Measurements from ENCODE around the gene DDX41. TPM values are rescaled to one million over a fixed set of nuclear protein-coding genes. Genes with fewer than 3 reads are reported as not detected.
"Not testable (repeated sequence)": the region's sequence is repeated elsewhere in the genome, so short reads cannot be mapped to it uniquely, and the experiment has no call there.

Gene DDX41
- 153 and 185 TPM in 2 replicates for total RNA-seq (2014; rRNA removed)
- polyA plus RNA-seq (2012) = 307 TPM

DNA sequence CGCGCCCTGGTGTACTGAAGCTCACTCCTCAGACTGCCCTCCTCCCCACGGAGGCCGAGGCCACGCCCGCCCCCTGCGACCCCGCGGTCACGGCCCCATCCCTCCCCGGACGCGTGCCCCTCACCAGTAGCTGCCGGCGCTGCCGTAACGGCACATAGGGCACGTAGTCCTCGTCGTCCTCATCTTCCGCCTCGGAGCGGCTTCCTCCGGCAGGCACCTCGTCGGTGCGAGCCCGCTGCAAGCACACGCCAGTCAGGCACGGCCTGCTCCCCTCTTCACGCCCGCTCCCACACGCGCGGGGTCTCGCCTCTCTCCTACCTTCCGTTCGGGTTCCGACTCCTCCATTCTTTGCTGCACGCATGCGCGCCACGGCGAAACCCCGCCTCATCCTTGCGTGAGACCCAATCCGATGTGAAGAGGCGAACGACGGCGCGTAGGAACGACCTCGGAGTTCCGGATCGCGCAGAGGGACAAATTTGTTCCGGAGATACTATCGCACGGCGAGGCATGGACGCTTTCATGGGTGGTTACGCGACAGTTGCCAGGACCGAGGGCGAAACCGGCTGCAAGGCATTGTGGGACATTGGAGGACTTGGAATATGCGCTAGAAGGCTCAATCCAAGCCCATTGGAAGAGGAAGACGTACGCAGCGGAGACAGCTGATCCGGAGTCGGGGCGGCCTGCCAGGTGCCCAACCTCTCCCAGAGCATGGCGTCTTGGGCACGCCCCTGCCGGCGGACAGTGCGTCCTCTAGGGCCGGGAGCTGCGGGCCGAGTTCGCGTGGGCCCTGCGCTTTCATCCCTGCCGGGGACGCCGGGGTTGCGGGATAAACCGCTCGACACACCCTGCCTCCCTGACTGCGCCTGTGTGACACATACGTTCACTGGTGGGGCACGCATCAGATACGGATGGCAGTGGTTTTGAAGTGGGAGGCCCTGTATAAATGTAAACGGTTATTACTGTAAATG, at the start of gene DDX41:
Gene DDX41 (minus strand): TSS at position 361 of the 968 bp plus-strand sequence. CDS start 16 bp downstream, at position 345.
- peak; percentile 99 for DNase-seq (ENCODE audit: low read depth)

GRCh38 chr5:177565046-177565445, 48.3 kb upstream of the DDX41 start:
- DNase-seq (ENCODE audit: low read depth) = no peak

GRCh38 chr5:177559446-177559941, 42.7 kb upstream of the DDX41 start:
- DNase-seq (ENCODE audit: low read depth) = not testable (repeated sequence)

DNA sequence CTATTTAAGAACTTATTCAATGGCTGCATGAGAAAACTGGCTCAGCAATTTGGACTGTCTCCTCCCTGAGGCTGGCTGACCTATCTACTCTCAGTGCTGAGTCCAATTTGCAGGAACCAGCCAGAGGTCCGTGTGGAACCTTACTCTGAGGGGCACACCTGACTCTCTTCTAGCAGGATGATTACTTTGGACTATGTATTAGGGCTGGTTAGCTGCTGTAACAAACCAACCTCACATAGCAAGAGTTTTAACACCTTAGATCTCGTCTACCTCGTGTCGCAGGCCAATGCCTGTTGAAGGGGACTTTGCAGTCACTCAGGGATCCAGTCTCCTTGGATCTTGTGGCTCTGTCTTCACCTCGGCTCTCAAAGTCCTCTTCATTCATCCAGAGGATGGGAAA, 41.0 kb upstream of the DDX41 start:
- no peak for DNase-seq (ENCODE audit: low read depth)

DNA sequence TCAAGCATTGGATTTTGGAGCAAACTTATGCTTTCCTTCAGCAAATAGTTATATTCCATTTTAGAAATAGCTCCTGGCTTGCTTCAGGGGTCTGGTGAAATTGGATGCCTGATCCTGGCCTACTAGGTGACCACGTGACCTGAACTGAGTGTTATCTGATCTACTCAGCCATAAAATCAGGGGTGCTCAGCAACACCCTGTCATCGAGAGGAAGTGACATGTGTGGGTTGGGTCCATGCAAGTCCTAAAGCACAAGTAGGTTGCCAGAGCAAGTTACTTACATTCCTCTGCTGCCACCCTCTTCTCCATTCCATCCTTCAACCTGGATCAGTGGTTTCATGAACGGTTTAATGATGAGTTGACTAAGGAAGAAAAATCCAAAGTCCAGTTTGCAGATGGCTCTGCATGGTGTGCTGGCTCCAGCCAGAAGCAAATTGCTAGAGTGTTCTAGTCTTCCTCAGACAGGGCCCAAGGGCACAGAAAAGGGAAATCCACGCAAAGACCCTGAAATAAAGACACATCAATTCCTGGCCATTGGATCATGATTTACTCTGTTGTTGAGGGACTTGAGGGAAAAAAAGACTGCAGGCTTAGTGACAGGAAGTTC, 40.4 kb upstream of the DDX41 start:
- no peak for DNase-seq (ENCODE audit: low read depth)

DNA sequence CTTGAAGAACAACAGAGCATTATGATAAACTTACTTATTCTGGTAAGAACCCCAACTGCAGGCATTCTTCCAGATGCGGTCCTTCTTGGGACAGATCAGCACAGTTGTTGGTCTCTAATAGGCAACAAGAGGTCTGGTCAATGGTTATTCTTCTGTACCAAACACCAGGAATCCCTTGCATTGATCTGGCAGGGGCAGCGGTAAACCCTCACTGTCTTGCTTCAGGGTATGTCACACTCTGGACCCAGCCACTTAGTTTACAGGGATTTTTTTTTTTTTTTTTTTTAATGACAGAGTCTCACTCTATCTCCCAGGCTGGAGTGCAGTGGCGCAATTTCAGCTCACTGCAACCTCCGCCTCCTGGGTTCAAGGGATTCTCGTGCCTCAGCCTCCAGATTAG, 38.9 kb upstream of the DDX41 start:
- DNase-seq (ENCODE audit: low read depth) = no peak

GRCh38 chr5:177555228-177555627, 38.5 kb upstream of the DDX41 start:
- no peak for DNase-seq (ENCODE audit: low read depth)

DNA sequence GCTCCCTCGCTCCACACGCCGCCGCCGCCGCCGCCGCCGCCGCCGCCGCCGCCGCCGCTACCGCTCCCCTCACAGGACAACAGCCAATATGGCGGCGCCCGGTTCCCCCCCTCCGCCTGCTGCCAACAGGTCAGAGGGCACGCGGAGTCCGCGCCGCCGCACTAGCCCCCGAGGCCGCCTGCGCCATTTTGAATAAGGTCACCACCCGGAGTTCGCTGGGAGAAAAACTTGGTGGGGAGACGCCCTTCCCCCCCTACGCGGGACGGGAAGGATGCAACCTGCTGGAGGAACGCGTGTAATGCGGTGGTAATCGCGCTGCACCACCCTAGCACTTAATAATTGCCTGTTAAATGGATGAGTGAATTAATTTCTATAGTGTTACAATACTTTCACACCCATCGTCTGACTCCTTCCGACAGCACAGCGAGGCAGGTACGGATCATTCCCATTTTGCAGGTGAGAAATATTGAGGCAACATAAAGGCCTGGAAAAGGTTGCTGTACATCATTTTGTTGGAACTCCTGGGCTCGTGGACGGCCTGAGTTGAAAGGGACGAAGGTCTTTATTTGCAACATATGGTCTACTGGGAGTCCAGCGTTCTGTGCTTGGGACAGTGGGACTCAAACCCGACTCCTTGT, 37.8 kb upstream of the DDX41 start, which contains the start of gene FAM193B:
Gene FAM193B (minus strand): TSS at position 90 of the 638 bp plus-strand sequence. CDS start 105 bp downstream, outside the sequence.
- peak; percentile 87 for DNase-seq (ENCODE audit: low read depth)

GRCh38 chr5:177553671-177554429, 37.1 kb upstream of the DDX41 start:
- DNase-seq (ENCODE audit: low read depth) = peak; percentile 30

DNA sequence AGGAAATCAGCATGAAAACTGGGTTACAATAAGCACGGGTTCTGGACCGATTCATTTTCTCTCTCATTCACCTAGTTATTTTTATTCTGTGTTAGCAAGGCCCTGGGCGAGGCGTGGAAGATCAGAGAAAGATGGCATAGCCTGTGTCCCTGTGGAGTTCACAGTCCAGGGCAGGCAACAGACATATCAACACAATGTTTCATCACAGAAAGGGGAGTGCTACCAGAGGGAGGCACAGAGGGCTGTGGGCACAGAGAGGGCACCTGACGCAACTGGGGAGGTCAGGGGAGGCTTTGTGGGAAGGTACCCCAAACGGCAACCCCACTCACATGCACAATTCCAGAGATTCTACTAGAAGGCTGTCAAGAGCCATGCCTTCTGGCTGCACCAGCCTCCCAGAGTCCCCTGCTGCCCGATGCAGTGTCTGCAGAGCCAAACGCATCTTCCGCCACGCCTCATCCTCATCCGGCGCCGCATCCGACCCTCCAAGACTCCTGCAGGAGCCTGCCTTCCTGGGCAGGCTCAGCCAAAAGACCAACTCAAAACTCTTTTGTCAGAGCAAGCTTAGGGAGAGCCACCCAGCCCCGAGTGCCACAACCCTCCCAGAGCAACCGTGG, 36.2 kb upstream of the DDX41 start:
- peak; percentile 26 for DNase-seq (ENCODE audit: low read depth)

- DNase-seq (ENCODE audit: low read depth) = no peak
These were observed 33.4 kb upstream of the DDX41 start for GRCh38 chr5:177550122-177550521.

DNA sequence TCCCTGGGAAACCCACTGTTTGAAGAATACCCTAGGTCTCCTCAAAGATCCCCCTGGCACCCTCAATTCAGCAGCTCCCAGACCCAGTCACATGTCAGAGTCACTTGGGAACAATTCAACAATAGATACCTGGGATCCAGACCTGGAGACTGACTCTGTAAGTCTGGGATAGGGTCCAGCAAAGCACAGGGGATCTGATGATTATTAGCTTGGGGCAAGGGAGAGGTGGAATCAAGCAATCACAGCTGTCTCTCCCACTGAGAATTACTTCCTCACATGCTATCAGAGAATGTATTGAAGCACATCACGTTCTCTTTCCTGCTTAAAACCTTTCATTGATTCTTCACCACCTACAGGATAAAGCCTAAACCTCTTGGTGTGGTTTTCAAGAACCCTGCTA, 31.7 kb upstream of the DDX41 start:
- no peak for DNase-seq (ENCODE audit: low read depth)

DNA sequence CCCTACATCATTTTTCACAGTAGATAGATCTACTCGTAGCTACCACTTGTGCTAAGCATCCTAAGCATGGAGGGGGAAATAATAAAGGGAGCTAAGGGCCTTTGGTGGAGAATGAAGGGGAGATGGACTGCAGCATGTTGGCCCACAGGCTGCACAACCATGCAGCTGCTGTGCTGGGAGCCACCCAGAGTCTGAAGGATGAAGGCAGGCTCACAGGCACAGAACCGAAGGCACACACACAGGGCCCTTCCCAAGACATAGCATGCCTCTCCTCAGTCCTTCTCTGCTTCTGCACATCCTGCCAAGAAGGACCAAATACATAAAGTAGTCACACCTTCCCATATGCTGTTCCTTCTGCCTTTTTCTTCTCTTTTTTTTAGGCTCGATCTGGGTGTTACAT, 31.0 kb upstream of the DDX41 start:
- peak; percentile 32 for DNase-seq (ENCODE audit: low read depth)

DNA sequence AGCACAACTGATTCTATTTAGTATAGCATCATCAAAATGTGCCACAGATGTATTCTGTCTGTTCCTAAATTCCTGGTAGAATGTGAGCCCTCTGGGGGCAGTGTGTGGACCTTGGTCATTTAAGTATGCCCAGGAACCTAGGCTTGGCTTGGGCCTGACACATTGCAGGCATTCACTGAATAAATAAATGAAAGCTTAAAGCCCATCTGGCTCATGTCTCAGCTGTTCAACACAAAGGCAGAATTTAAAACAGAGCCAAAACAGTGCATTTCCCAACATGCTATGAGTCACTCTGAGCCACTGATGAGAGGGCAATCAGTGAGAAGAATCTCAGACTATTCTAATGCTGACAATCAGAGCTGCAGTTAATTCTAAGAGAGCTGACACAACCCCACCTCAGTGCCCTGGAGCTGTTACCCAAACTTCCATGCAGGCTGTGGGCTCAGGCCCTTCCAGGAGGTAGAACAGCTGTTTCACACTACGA, 29.5 kb upstream of the DDX41 start:
- DNase-seq (ENCODE audit: low read depth) = peak; percentile 100

- DNase-seq (ENCODE audit: low read depth) = peak; percentile 98
These were observed 28.9 kb upstream of the DDX41 start for GRCh38 chr5:177545487-177546257.

GRCh38 chr5:177542816-177543465, 26.2 kb upstream of the DDX41 start:
- no peak for DNase-seq (ENCODE audit: low read depth)

GRCh38 chr5:177540438-177540837, 23.7 kb upstream of the DDX41 start:
- no peak for DNase-seq (ENCODE audit: low read depth)

DNA sequence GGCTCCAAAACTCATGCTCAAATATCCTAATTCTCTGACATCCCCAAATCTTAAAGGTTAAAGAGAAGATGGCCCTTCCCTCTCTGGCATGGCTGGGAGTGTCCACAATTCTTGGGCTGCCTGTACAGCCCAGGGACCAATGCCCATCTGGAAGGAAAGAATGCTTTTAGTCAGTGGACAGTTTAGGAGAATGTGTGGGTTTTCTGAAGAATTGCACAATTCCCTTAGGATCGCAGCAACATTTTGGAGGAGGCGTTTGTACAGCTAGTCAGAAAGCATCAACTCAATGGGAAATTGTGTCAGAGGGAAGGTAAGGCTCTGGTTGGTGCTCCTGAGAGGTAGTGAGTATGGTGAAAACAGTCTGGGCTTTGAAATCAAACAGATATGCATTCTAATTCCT, 22.6 kb upstream of the DDX41 start:
- peak; percentile 90 for DNase-seq (ENCODE audit: low read depth)

DNA sequence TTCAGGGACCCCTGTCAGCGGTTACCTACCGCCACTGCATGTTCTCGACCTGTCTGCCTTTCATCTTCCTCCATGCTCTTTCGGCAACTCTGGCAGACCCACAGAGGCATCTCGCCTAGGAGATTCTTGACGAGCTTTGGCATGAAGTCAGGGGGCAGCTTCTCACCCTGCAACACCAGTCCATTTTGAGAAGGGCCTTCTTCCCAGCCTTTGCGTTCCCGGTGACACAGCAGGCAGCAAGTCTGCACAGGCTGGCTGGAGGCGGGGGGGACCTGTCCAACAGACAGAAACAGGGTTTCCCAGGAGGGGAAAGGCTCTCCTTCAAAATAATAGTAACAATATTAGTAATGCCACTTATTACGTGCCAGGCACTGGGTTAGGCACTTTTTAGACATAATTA, 22.1 kb upstream of the DDX41 start:
- DNase-seq (ENCODE audit: low read depth) = no peak
